HUES64 (cell line): ENCODE data around the gene C2orf68.
"Not testable (repeated sequence)": the region's sequence is repeated elsewhere in the genome, so short reads cannot be mapped to it uniquely, and the experiment has no call there.

ENCODE experiments used
- H3K27ac ChIP-seq: 2 replicates; pipeline ENCODE4 v1.7.0; 2013; ENCODE audit warnings: low read depth, low read length, inconsistent platforms
- H3K27me3 ChIP-seq: 2 replicates; pipeline ENCODE4 v1.6.1; 2013; ENCODE audit warnings: mild to moderate bottlenecking, low read length; ENCODE audit not compliant: insufficient read depth
- H3K36me3 ChIP-seq: 2 replicates; pipeline ENCODE4 v1.6.1; 2013; ENCODE audit warnings: mild to moderate bottlenecking, low read length; ENCODE audit not compliant: insufficient read depth
- H3K4me1 ChIP-seq: 2 replicates; pipeline ENCODE4 v1.6.1; 2013; ENCODE audit warnings: mild to moderate bottlenecking, low read length, moderate library complexity; ENCODE audit not compliant: insufficient read depth
- H3K4me3 ChIP-seq: 2 replicates; pipeline ENCODE4 v1.5.1; 2013; ENCODE audit warnings: mild to moderate bottlenecking, low read length, moderate library complexity
- H3K9ac ChIP-seq: 2 replicates; pipeline ENCODE4 v1.6.1; 2013; ENCODE audit warnings: mild to moderate bottlenecking, low read depth, low read length
- H3K9me3 ChIP-seq: 2 replicates; pipeline ENCODE4 v1.6.1; 2013; ENCODE audit warnings: low read depth, low read length; ENCODE audit not compliant: insufficient read depth
- WGBS: fragments of 150-250, 120-280 bp; methylation state at CpG from one replicate; pipeline ENCODE4 v1.1.7; 2013; ENCODE audit warnings: missing lambda C conversion rate; 5-methylcytosine and 5-hydroxymethylcytosine counted together

Gene C2orf68

DNA sequence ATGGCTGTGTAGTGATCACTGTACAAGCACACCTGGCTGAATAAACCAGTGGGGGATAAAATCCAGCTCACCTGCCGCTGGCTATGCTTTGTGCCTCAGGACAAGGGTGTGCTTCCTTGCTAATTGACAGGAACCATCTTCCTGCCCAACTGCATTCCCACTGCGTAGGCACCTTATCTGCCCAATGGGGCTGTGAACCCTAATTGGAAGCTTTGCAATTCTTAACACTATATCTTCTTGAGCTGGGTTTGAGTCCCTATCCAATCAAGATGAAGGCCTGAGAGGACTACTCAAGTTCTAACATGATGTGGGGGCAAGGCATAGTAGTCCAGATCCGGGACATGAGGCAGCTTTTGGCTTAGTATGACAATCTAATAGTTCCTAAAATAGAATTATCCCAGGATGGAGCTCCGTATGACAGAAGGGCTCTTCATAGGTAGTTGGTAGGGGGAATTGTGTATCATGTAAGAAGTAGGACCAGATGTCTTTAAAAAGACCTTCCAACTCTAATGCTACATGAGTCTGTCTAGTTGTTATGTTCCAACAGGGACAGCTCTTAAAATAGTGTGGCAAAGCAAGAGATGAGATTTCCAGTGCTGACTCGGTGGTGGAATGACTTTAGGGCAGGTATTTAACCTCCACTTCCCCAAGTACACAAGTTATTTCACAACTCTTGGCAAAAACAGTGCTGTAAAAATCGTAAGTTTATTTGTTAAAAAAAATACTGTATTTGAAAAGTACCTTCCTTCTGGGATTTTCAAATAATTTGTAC lies 7.1 kb downstream of the C2orf68 start:
- Histone ChIP-seq H3K27me3 (no peaks in the 10 kb centered on the region), H3K27ac (no peak overlapping the region), H3K9me3 (no peaks in the 10 kb centered on the region), H3K4me1 (no peaks in the 10 kb centered on the region), H3K36me3 (peaks cover 36% of the 10 kb centered on the region), H3K4me3 (no peak overlapping the region), H3K9ac (no peak overlapping the region)
- WGBS: 85% methylated on average over 4 of the region's 6 CpGs

GRCh38 chr2:85604133-85604444 lies 7.8 kb downstream of the C2orf68 start:
- Histone ChIP-seq H3K4me3 (peak overlapping the region; percentile 92; the same call in 1 of the 2 replicates), H3K36me3 (peaks cover 33% of the 10 kb centered on the region)
- not testable (repeated sequence) for H3K9me3 ChIP-seq, H3K27me3 ChIP-seq, H3K4me1 ChIP-seq, H3K9ac ChIP-seq, H3K27ac ChIP-seq
- 88% methylated on average over 3 of the region's 3 CpGs for WGBS

GRCh38 chr2:85602476-85603234 lies 9.2 kb downstream of the C2orf68 start, which contains the start of gene TMEM150A:
TSS of gene TMEM150A (minus strand) at chr2:85602698. CDS start at chr2:85601948, 750 bp downstream.
- Histone ChIP-seq H3K4me1 (no peaks in the 10 kb centered on the region), H3K9me3 (no peaks in the 10 kb centered on the region), H3K27ac (peak within 1 kb of the TSS; percentile 39; the same call in 1 of the 2 replicates), H3K36me3 (peaks cover 31% of the 10 kb centered on the region), H3K9ac (peak within 1 kb of the TSS; percentile 70), H3K4me3 (peak within 1 kb of the TSS; percentile 92), H3K27me3 (no peaks in the 10 kb centered on the region)
- under 1% methylated on average over 73 of the region's 73 CpGs for WGBS

DNA sequence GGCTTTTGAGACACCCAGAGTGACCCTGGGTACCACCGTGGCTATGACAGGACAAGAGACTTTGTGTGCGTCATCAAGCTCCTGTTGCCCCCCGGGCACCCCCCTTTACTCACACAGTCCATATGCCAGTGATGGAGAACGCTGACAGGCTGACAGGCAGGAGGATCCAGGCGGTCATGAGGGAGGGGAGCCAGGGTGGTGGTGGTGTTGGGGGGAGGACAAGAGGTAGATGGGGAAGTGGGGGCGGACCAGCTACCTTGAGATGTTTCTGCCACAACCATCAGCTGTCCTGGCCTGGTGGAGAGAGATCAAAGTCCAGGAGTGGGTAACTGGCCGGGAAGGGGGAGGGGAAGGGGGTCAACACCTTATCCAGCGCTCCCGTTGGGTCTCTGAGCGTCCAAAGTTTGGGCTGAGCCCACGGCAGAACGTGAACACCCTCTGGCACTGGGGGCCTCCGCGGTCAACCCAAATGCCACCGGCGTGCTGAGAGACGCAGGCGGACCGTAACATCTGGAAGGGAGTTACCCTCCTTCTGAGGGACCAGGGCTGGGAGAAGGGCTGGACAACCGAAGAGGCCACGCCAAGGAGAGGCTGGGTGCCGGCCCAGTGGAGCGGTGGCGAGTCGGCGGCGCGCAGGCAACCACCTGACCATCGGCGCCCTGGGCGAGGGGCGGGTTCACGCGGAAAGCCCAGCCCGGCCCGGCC lies 9.9 kb downstream of the C2orf68 start:
- WGBS: 11% methylated on average over 36 of the region's 36 CpGs
- H3K9ac ChIP-seq: peak overlapping the region; percentile 70
- H3K9me3 ChIP-seq: no peaks in the 10 kb centered on the region
- peak overlapping the region; percentile 92 for H3K4me3 ChIP-seq
- H3K4me1 ChIP-seq: no peaks in the 10 kb centered on the region
- H3K27me3 ChIP-seq: no peaks in the 10 kb centered on the region
- no peak overlapping the region for H3K27ac ChIP-seq
- peaks cover 31% of the 10 kb centered on the region for H3K36me3 ChIP-seq

GRCh38 chr2:85600951-85601770 lies 10.7 kb downstream of the C2orf68 start:
- Histone ChIP-seq H3K9ac (no peak overlapping the region), H3K4me1 (no peaks in the 10 kb centered on the region; the same call in 1 of the 2 replicates), H3K9me3 (no peaks in the 10 kb centered on the region), H3K36me3 (peaks cover 30% of the 10 kb centered on the region), H3K27ac (no peak overlapping the region), H3K4me3 (peak overlapping the region; percentile 92), H3K27me3 (no peaks in the 10 kb centered on the region)
- WGBS: 85% methylated on average over 6 of the region's 6 CpGs

- H3K36me3 ChIP-seq: peaks cover 27% of the 10 kb centered on the region
- H3K27ac ChIP-seq: no peak overlapping the region
- WGBS: 93% methylated on average over 3 of the region's 3 CpGs
- no peak overlapping the region for H3K9ac ChIP-seq
- H3K4me1 ChIP-seq: no peaks in the 10 kb centered on the region; the same call in 1 of the 2 replicates
- H3K9me3 ChIP-seq: no peaks in the 10 kb centered on the region
- no peaks in the 10 kb centered on the region for H3K27me3 ChIP-seq
- no peak overlapping the region for H3K4me3 ChIP-seq
Observed at GRCh38 chr2:85600235-85600575, 11.7 kb downstream of the C2orf68 start.

- no peaks in the 10 kb centered on the region for H3K27me3 ChIP-seq
- no peak overlapping the region for H3K4me3 ChIP-seq
- H3K36me3 ChIP-seq: peaks cover 26% of the 10 kb centered on the region
- no peak overlapping the region for H3K9ac ChIP-seq
- H3K4me1 ChIP-seq: no peaks in the 10 kb centered on the region; the same call in 1 of the 2 replicates
- WGBS: 88% methylated on average over 17 of the region's 17 CpGs
- H3K27ac ChIP-seq: no peak overlapping the region
- H3K9me3 ChIP-seq: no peaks in the 10 kb centered on the region
Observed at GRCh38 chr2:85599468-85600234, 12.2 kb downstream of the C2orf68 start.

DNA sequence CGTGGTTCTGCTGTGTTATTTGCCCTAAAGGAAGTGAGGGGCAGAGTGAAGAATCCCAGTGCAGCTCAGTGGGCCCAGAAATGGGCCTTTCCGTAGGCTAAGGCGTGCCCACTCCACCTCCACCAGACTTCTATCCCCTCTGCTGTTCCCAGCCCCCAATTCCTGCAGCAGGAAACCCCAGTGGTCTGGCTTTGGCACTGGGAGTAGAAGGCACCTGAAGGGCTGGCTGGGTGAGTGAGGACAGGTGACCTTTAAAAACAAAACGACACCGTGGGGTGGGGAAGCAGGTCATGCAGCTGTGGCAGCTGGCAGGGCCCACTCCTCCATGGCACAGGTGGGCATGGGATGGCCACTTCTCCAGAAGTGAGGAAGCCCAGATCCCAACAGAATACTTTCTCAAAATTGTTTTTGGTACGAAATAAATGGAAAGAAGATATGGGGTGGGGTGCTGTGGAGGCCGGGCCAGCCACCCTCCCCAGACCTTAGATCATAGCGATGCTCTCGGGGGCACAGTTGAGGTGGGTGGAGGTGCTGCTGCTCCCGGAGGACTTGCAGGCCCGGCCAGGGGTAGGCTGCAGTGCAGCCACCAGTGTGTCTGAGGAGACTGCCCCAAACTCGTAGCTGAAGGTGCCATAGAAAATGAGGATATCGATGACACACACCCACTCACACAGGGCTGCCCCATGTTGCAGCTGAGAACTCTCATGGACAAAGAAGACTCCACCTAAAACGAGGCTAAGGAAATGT lies 13.1 kb downstream of the C2orf68 start:
- peaks cover 25% of the 10 kb centered on the region for H3K36me3 ChIP-seq
- no peaks in the 10 kb centered on the region for H3K9me3 ChIP-seq
- WGBS: 86% methylated on average over 14 of the region's 14 CpGs
- H3K4me1 ChIP-seq: no peaks in the 10 kb centered on the region; the same call in 1 of the 2 replicates
- H3K9ac ChIP-seq: no peak overlapping the region
- H3K27me3 ChIP-seq: no peaks in the 10 kb centered on the region
- H3K4me3 ChIP-seq: no peak overlapping the region
- no peak overlapping the region for H3K27ac ChIP-seq

DNA sequence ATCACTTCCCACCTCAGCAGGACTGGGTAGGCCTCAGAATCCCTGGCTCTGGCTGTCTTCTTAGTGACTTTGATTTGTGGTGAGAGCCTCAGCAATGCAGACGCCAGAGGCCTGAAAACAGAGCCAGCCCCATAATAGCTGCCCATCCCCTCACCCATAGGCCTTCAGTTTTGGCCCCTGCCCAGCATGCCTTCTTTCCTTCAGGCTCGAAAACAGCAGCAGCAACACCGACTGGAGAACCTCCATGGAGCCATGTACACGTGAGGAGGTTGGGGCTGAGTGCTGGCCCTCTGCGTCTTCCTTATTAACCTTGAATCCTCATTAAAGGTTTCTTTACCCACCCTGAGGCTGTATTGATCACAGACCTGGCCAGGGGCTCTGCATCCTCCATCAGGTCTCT lies 14.6 kb downstream of the C2orf68 start:
- WGBS: 98% methylated on average over 5 of the region's 5 CpGs
- Histone ChIP-seq H3K27me3 (no peaks in the 10 kb centered on the region), H3K4me1 (no peaks in the 10 kb centered on the region; the same call in 1 of the 2 replicates), H3K27ac (no peak overlapping the region), H3K4me3 (0 out of 2 replicates have a peak overlapping the region, but pooled peaks have one; percentile 85), H3K9me3 (no peaks in the 10 kb centered on the region), H3K36me3 (peaks cover 25% of the 10 kb centered on the region), H3K9ac (no peak overlapping the region)
